Mammary epithelial cell (primary cell): Measurements from ENCODE around the gene OR5D18.

Experiments
- EZH2 ChIP-seq: IDR thresholded peaks from 2 replicates; pipeline ENCODE4 v1.6.1; 2012; ENCODE audit warnings: low read length, inconsistent platforms, borderline replicate concordance
- TF ChIP-seq, protein P1 (sequence below), 2 donors: IDR thresholded peaks in 1 of 2; conservative IDR thresholded peaks in 1 of 2; 2 replicates each; pipeline ENCODE4 v1.5.1; 2011 to 2012; ENCODE audit warnings: inconsistent platforms in 2 of 2, low read length in 2 of 2, mild to moderate bottlenecking in 2 of 2, control low read depth in 1 of 2, low read depth in 1 of 2; ENCODE audit not compliant: insufficient read depth in 1 of 2; ENCODE audit errors: extremely low read depth in 1 of 2

- TF ChIP-seq, protein P1, sequence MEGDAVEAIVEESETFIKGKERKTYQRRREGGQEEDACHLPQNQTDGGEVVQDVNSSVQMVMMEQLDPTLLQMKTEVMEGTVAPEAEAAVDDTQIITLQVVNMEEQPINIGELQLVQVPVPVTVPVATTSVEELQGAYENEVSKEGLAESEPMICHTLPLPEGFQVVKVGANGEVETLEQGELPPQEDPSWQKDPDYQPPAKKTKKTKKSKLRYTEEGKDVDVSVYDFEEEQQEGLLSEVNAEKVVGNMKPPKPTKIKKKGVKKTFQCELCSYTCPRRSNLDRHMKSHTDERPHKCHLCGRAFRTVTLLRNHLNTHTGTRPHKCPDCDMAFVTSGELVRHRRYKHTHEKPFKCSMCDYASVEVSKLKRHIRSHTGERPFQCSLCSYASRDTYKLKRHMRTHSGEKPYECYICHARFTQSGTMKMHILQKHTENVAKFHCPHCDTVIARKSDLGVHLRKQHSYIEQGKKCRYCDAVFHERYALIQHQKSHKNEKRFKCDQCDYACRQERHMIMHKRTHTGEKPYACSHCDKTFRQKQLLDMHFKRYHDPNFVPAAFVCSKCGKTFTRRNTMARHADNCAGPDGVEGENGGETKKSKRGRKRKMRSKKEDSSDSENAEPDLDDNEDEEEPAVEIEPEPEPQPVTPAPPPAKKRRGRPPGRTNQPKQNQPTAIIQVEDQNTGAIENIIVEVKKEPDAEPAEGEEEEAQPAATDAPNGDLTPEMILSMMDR (conservative IDR thresholded peaks at IDR 0.05 in 1 of 2, IDR thresholded peaks at IDR 0.05 in 1 of 2; ENCODE audit: extremely low read depth in 1 of 2, insufficient read depth in 1 of 2, low read depth in 1 of 2, low read length in 2 of 2) = no peak
- no peak for TF ChIP-seq EZH2
Observed at GRCh38 chr11:55806248-55806647, 13.2 kb upstream of the OR5D18 start.
